ENCODE data around the gene STEAP1B. TPM values are rescaled to one million over a fixed set of nuclear protein-coding genes. Genes with fewer than 3 reads are reported as not detected.

STEAP1B gene
- total and polyA plus RNA-seq, 2 of the 4 experiments (the other 2 are of a cell fraction), result 7.9 to 13.8 TPM

DNA sequence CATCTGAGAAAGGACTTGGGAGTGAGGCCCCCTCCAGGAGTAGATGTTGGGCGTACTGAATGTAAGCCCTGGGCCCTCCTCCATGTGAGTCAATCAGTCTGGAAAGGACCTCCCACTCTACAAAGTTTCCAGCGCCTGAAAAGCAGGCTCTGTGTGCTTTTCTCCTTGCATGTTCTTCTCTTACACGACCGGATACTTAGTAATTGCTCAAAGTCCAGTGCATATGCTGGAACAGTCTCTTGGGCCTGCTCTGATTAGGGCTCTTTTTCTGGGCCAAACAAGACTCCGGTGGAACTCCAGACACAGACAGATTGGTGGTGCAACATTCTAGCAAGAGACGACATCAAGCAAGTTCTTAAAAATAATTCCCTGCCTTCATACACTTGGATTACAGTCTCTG is 104.8 kb downstream of the STEAP1B start:
- no peaks in the 10 kb centered on the region for H3K27me3 ChIP-seq (ENCODE audit: control insufficient read depth, insufficient read depth, low read length)
- no peak overlapping the region for H2BK5ac ChIP-seq (ENCODE audit: low read depth, low read length, poor library complexity, severe bottlenecking)
- no peaks in the 10 kb centered on the region for H3K9me3 ChIP-seq (ENCODE audit: control insufficient read depth, insufficient read depth, low read length)
- no CpG with 5 or more reads among the region's 6 CpGs for WGBS, 2 experiments (ENCODE audit: extremely low coverage in 2 of 2, insufficient read length in 1 of 2)
- no peaks in the 10 kb centered on the region for H4K20me1 ChIP-seq (ENCODE audit: insufficient read depth, low read length)
- H2AFZ ChIP-seq (replicated peaks; ENCODE audit: low read length, poor library complexity), result no peak overlapping the region
- H2BK20ac ChIP-seq (ENCODE audit: low read depth, low read length), result no peak overlapping the region
- DNase-seq (no peak), ATAC-seq (ENCODE audit: low read depth) (no peak)
- no TSS peak for BruUV-seq (replicated peaks)
- H3K9ac ChIP-seq (ENCODE audit: low read depth, low read length), result no peak overlapping the region
- no peak overlapping the region for H3K18ac ChIP-seq (ENCODE audit: low read depth, low read length)
- no peak overlapping the region for H3K4ac ChIP-seq (ENCODE audit: low read depth, low read length)
- H4K5ac ChIP-seq (ENCODE audit: low read depth, low read length), result no peak overlapping the region
- H3K4me3 ChIP-seq (ENCODE audit: insufficient read depth, low read depth, low read length), result no peak overlapping the region
- no peak overlapping the region for H4K8ac ChIP-seq (ENCODE audit: low read depth in 2 of 2, low read length in 2 of 2)
- H4K91ac ChIP-seq (ENCODE audit: insufficient read depth, low read depth, low read length), result no peak overlapping the region
- H3K27ac ChIP-seq (ENCODE audit: insufficient read depth, low read length), result no peak overlapping the region
- in situ Hi-C loops (cut with MboI; ENCODE audit: low sequenced_read_pairs), result no loop called here
- H3K4me2 ChIP-seq (ENCODE audit: low read depth, low read length), result no peak overlapping the region
- intact Hi-C loops (cut with micrococcal nuclease), result no loop called here
- H3K23ac ChIP-seq (ENCODE audit: low read depth, low read length), result no peak overlapping the region
- H2AK9ac ChIP-seq (replicated peaks; ENCODE audit: low read depth, low read length, poor library complexity), result no peak overlapping the region
- H2AK5ac ChIP-seq (ENCODE audit: low read depth, low read length), result no peak overlapping the region
- TF ChIP-seq BHLHE40 (IDR thresholded peaks at IDR 0.05; ENCODE audit: low read depth, low read length), result no peak
- no peak for TF ChIP-seq POLR2A (IDR thresholded peaks at IDR 0.05; ENCODE audit: low read depth, low read length)
- TF ChIP-seq SMC3 (IDR thresholded peaks at IDR 0.05; ENCODE audit: low read depth, low read length), result no peak
- no peak for TF ChIP-seq CEBPB (IDR thresholded peaks at IDR 0.05; ENCODE audit: low read depth, low read length)
- TF ChIP-seq, protein P1, sequence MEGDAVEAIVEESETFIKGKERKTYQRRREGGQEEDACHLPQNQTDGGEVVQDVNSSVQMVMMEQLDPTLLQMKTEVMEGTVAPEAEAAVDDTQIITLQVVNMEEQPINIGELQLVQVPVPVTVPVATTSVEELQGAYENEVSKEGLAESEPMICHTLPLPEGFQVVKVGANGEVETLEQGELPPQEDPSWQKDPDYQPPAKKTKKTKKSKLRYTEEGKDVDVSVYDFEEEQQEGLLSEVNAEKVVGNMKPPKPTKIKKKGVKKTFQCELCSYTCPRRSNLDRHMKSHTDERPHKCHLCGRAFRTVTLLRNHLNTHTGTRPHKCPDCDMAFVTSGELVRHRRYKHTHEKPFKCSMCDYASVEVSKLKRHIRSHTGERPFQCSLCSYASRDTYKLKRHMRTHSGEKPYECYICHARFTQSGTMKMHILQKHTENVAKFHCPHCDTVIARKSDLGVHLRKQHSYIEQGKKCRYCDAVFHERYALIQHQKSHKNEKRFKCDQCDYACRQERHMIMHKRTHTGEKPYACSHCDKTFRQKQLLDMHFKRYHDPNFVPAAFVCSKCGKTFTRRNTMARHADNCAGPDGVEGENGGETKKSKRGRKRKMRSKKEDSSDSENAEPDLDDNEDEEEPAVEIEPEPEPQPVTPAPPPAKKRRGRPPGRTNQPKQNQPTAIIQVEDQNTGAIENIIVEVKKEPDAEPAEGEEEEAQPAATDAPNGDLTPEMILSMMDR (conservative IDR thresholded peaks at IDR 0.05; ENCODE audit: low read depth, low read length), result no peak
- no peak for TF ChIP-seq MAFK (IDR thresholded peaks at IDR 0.05; ENCODE audit: low read depth, low read length)
- TF ChIP-seq, protein P2, sequence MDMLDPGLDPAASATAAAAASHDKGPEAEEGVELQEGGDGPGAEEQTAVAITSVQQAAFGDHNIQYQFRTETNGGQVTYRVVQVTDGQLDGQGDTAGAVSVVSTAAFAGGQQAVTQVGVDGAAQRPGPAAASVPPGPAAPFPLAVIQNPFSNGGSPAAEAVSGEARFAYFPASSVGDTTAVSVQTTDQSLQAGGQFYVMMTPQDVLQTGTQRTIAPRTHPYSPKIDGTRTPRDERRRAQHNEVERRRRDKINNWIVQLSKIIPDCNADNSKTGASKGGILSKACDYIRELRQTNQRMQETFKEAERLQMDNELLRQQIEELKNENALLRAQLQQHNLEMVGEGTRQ (IDR thresholded peaks at IDR 0.05; ENCODE audit: low read depth, low read length), result no peak
- TF ChIP-seq RFX5 (IDR thresholded peaks at IDR 0.05; ENCODE audit: low read depth, low read length), result no peak
- no peak for TF ChIP-seq ELK1 (IDR thresholded peaks at IDR 0.05; ENCODE audit: borderline replicate concordance, low read depth, low read length)
- TF ChIP-seq MXI1 (IDR thresholded peaks at IDR 0.05; ENCODE audit: borderline replicate concordance, low read depth, low read length), result no peak
- no peak for TF ChIP-seq CHD1 (IDR thresholded peaks at IDR 0.05; ENCODE audit: low read depth, low read length)
- no peak for TF ChIP-seq FOS (IDR thresholded peaks at IDR 0.05; ENCODE audit: low read depth, low read length)
- no peak overlapping the region for H3K14ac ChIP-seq (replicated peaks; ENCODE audit: low read depth, low read length)
- no peak overlapping the region for H2BK120ac ChIP-seq (ENCODE audit: low read depth, low read length)
- H3K56ac ChIP-seq (ENCODE audit: extremely low read depth, insufficient read depth, low read length), result no peak overlapping the region
- H3K79me1 ChIP-seq (ENCODE audit: low read depth in 1 of 2, low read length in 2 of 2), result no peaks in the 10 kb centered on the region
- no peaks in the 10 kb centered on the region; the same call in 1 of the 2 replicates for H3K9me1 ChIP-seq (ENCODE audit: insufficient read depth, low read length)
- CTCF ChIA-PET, result no interaction called here
- dilution Hi-C loops (cut with HindIII; ENCODE audit: low sequenced_read_pairs, unreplicated experiment), result no loop called here
- POLR2A ChIA-PET (ENCODE audit: unreplicated experiment), result no interaction called here
- no peak overlapping the region for H2BK15ac ChIP-seq (ENCODE audit: low read depth, low read length)
- H3K4me1 ChIP-seq (ENCODE audit: control insufficient read depth, insufficient read depth, low read length), result no peaks in the 10 kb centered on the region
- H3K36me3 ChIP-seq (ENCODE audit: control insufficient read depth, insufficient read depth, low read length), result no peaks in the 10 kb centered on the region
